Upper lobe of left lung (tissue), 6 donors: Measurements from ENCODE around the gene DGKG. TPM values are rescaled to one million over a fixed set of nuclear protein-coding genes. Genes with fewer than 3 reads are reported as not detected.

ENCODE experiments used
- ATAC-seq, 2 donors: fragments of 200-7000 bp; cut with Tn5 transposase; one replicate each; pipeline ENCODE4 v1.9.1; 2022; ENCODE audit warnings: mild to moderate bottlenecking in 2 of 2, moderate library complexity in 2 of 2; ENCODE audit not compliant: low FRiP score in 2 of 2
- DNase-seq, 2 donors: peaks; one replicate each; pipeline ENCODE4 v3.0.0-alpha.2; 2019 to 2020
- H3K27ac ChIP-seq, 4 donors: fragments of 200-600 bp; sonication (generic); one replicate each; pipeline ENCODE4 v1.5.1; 2016 to 2019
- H3K27me3 ChIP-seq, 4 donors: fragments of 200-600 bp; sonication (generic); one replicate each; pipeline ENCODE4 v1.5.1; 2017 to 2019
- H3K36me3 ChIP-seq, 4 donors: fragments of 200-600 bp; sonication (generic); one replicate each; pipeline ENCODE4 v1.5.1; 2016 to 2019
- H3K4me1 ChIP-seq, 4 donors: fragments of 200-600 bp; sonication (generic); one replicate each; pipeline ENCODE4 v1.5.1; 2018 to 2019
- H3K4me3 ChIP-seq, 4 donors: fragments of 200-600 bp; sonication (generic); one replicate each; pipeline ENCODE4 v1.5.1; 2017 to 2019; ENCODE audit warnings: mild to moderate bottlenecking in 2 of 4, moderate library complexity in 1 of 4
- H3K9me3 ChIP-seq, 4 donors: fragments of 200-600 bp; sonication (generic); one replicate each; pipeline ENCODE4 v1.5.1; 2018 to 2019
- CTCF ChIP-seq, 6 experiments: fragments of 450-650 bp in 4 of 6; fragments of 200-600 bp in 2 of 6; sonication (generic) in 2 of 6; IDR thresholded peaks; one replicate each; pipeline ENCODE4 v1.5.1; 2016 to 2019; ENCODE audit warnings: antibody characterized with exemption in 6 of 6
- EP300 ChIP-seq, 4 donors: sonication (generic); formaldehyde crosslinking; IDR thresholded peaks; one replicate each; pipeline ENCODE4 v1.5.1; 2017; ENCODE audit warnings: antibody characterized with exemption in 4 of 4, control low read depth in 2 of 4
- POLR2A ChIP-seq, 4 donors: fragments of 450-650 bp; IDR thresholded peaks; one replicate each; pipeline ENCODE4 v1.5.1; 2016 to 2017; ENCODE audit warnings: antibody characterized with exemption in 4 of 4, mild to moderate bottlenecking in 2 of 4
- POLR2AphosphoS5 ChIP-seq, 2 donors: sonication (generic); formaldehyde crosslinking; IDR thresholded peaks; one replicate each; pipeline ENCODE4 v1.5.1; 2017; ENCODE audit warnings: antibody characterized with exemption in 2 of 2
- WGBS, 2 donors: methylation state at CpG; one replicate each; pipeline ENCODE4 v1.1.5; 2017 to 2018; 5-methylcytosine and 5-hydroxymethylcytosine counted together
- total RNA-seq, 6 donors: library from RNA; depleted of rRNA in 4 of 6; stranded (reverse); fragments of >200 nt in 4 of 6; gene quantifications; one replicate each; pipeline versions ENCODE4 v1.1.0 to v1.2.1, GENCODE V29; 2016 to 2021
- donor health status: DM: no; HTN: no; CAD: no; lungs with moderate emphysema.
- donor health status: DM: no; HTN: yes; CAD: no; lungs with severe emphysema.

Gene DGKG
- total RNA-seq, 6 donors from 2014 or later: 4.4 to 32.5 (median 6.5) TPM

DNA sequence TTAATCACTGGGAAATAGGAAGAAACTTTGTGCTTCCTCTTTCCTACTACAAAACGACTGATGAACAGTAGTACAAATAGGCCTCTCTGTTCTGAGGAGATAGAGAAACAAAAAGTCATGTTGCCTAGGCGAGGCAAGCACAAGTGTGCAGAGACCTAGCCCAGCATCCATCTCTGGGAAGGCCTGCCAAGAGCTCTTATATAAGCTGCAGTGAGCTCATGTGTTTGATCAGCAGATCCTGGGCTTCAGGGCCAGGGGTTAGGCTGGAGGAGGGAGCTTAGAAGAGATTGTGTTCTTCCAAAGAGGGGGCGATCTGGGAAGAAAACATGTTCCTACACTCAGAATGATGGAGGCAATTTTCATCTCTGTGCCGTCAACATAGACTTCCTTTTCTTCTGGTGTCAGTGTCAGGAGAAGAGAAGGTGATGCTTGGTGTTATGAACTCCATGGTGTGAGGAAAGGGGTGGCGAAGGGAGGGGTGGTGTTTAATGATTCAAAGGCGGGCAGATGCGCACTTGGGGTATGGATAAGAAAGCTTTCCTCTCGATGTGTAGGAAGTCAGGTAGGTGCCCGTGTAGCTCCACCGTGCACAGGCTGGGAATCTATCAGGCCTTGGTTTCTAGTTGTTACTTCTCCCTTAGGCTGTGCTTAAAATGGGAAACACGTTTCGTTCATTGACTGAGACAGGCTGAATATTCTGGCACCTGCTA lies 223.6 kb downstream of the DGKG start:
- DNase-seq: peak in 1 of 2 donors; percentile 32
- H3K4me1 ChIP-seq: no peaks in the 10 kb centered on the region
- no peaks in the 10 kb centered on the region for H3K9me3 ChIP-seq
- no peak for TF ChIP-seq EP300 (IDR thresholded peaks at IDR 0.05)
- no peaks in the 10 kb centered on the region for H3K27me3 ChIP-seq
- no peak overlapping the region for H3K27ac ChIP-seq
- 79% methylated on average over 12 of the region's 12 CpGs for WGBS, 2 donors
- ATAC-seq: peak in 1 of 2 donors; percentile 31
- H3K4me3 ChIP-seq: no peak overlapping the region
- no peaks in the 10 kb centered on the region for H3K36me3 ChIP-seq

GRCh38 chr3:186137051-186137685 lies 224.9 kb downstream of the DGKG start:
- ATAC-seq: no peak
- Histone ChIP-seq H3K9me3 (no peaks in the 10 kb centered on the region), H3K4me1 (no peaks in the 10 kb centered on the region), H3K4me3 (no peak overlapping the region), H3K27ac (no peak overlapping the region), H3K27me3 (no peaks in the 10 kb centered on the region), H3K36me3 (no peaks in the 10 kb centered on the region)
- DNase-seq: peak in 1 of 2 donors; percentile 38
- WGBS, 2 donors: 77 to 78% methylated on average over 13 to 15 of the region's 15 CpGs
- TF ChIP-seq POLR2AphosphoS5 (IDR thresholded peaks at IDR 0.05) (no peak), EP300 (IDR thresholded peaks at IDR 0.05) (no peak), CTCF (IDR thresholded peaks at IDR 0.05) (no peak), POLR2A (IDR thresholded peaks at IDR 0.05) (no peak)

- H3K4me1 ChIP-seq: no peaks in the 10 kb centered on the region
- H3K9me3 ChIP-seq: no peaks in the 10 kb centered on the region
- no peak for ATAC-seq
- no peaks in the 10 kb centered on the region for H3K36me3 ChIP-seq
- no peaks in the 10 kb centered on the region for H3K27me3 ChIP-seq
- no peak overlapping the region for H3K4me3 ChIP-seq
- no peak for TF ChIP-seq POLR2A (IDR thresholded peaks at IDR 0.05)
- TF ChIP-seq POLR2AphosphoS5 (IDR thresholded peaks at IDR 0.05): no peak
- no peak for TF ChIP-seq EP300 (IDR thresholded peaks at IDR 0.05)
- no peak for TF ChIP-seq CTCF (IDR thresholded peaks at IDR 0.05)
- 77 to 83% methylated on average over 5 of the region's 5 CpGs for WGBS, 2 donors
- DNase-seq: no peak
- no peak overlapping the region for H3K27ac ChIP-seq
These were observed 228.1 kb downstream of the DGKG start for GRCh38 chr3:186133980-186134379.

DNA sequence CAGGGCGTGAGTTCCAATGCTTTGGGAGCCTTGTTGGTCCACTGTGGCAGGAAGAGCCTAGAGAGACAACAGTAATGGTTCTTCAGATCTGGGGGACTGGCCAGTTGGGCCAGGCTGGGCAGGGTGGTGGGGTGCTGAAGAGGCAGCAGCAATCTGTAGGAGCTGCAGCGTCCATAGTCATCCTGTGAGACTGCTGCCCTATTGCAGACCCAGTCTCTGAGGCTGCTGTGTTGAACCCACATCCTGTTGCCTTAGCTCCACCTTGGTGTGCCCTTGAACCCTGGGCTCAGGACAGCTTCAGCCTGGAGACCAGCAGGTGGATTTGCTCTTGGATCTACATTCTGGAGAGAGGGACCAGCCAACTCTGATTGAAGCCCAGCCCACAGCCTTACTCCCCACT lies 229.5 kb downstream of the DGKG start:
- WGBS, 2 donors: 82 to 88% methylated on average over 1 of the region's 2 CpGs
- Histone ChIP-seq H3K9me3 (no peaks in the 10 kb centered on the region), H3K27ac (no peak overlapping the region), H3K27me3 (no peaks in the 10 kb centered on the region), H3K4me1 (no peaks in the 10 kb centered on the region), H3K4me3 (no peak overlapping the region), H3K36me3 (no peaks in the 10 kb centered on the region)
- ATAC-seq (no peak), DNase-seq (no peak)
- no peak for TF ChIP-seq EP300 (IDR thresholded peaks at IDR 0.05)
- no peak for TF ChIP-seq POLR2A (IDR thresholded peaks at IDR 0.05)
- TF ChIP-seq CTCF (IDR thresholded peaks at IDR 0.05): no peak

- DNase-seq (no peak), ATAC-seq (no peak)
These were observed 232.8 kb downstream of the DGKG start for GRCh38 chr3:186129206-186129605.

GRCh38 chr3:186128158-186128557 lies 233.9 kb downstream of the DGKG start:
- no peaks in the 10 kb centered on the region for H3K27me3 ChIP-seq
- no peaks in the 10 kb centered on the region for H3K36me3 ChIP-seq
- WGBS, 2 donors: 68 to 69% methylated on average over 8 of the region's 8 CpGs
- TF ChIP-seq POLR2A (IDR thresholded peaks at IDR 0.05): no peak
- no peak for TF ChIP-seq EP300 (IDR thresholded peaks at IDR 0.05)
- TF ChIP-seq CTCF (IDR thresholded peaks at IDR 0.05): no peak
- TF ChIP-seq POLR2AphosphoS5 (IDR thresholded peaks at IDR 0.05): no peak
- H3K4me3 ChIP-seq: no peak overlapping the region
- ATAC-seq (no peak), DNase-seq (no peak)
- peaks cover 0 to 5% (median 2%) of the 10 kb centered on the region in 4 donors for H3K4me1 ChIP-seq
- no peak overlapping the region for H3K27ac ChIP-seq
- no peaks in the 10 kb centered on the region for H3K9me3 ChIP-seq

More at GRCh38 chr3:186129206-186129605, 232.8 kb downstream of the DGKG start:
- Histone ChIP-seq H3K4me3 (no peak overlapping the region), H3K27ac (no peak overlapping the region), H3K27me3 (no peaks in the 10 kb centered on the region), H3K9me3 (no peaks in the 10 kb centered on the region), H3K36me3 (no peaks in the 10 kb centered on the region), H3K4me1 (peaks cover 0 to under 1% (median 0%) of the 10 kb centered on the region in 4 donors)
- TF ChIP-seq EP300 (IDR thresholded peaks at IDR 0.05): no peak
- WGBS, 2 donors: 84 to 88% methylated on average over 4 of the region's 4 CpGs
